CD14-positive monocyte (primary cell): Measurements from ENCODE around the gene ADO. TPM values are rescaled to one million over a fixed set of nuclear protein-coding genes. Genes with fewer than 3 reads are reported as not detected.

Experiments
- DNase-seq, 3 donors: peaks; one replicate each; pipeline ENCODE4 v3.0.0-alpha.2; 2011 to 2022
- H2AFZ ChIP-seq: 2 replicates; pipeline ENCODE4 v1.6.0; 2012; ENCODE audit warnings: mild to moderate bottlenecking, low read depth, low read length, inconsistent platforms; ENCODE audit not compliant: insufficient read depth, poor library complexity, severe bottlenecking
- H3K27ac ChIP-seq, 2 donors: 1 replicate in 1 of 2; 2 replicates in 1 of 2; pipeline ENCODE4 v1.5.1; 2012 to 2013; ENCODE audit warnings: low read length in 2 of 2, control low read depth in 1 of 2, inconsistent platforms in 1 of 2, low read depth in 1 of 2, mild to moderate bottlenecking in 1 of 2
- H3K27me3 ChIP-seq, 2 donors: one replicate each; pipeline versions ENCODE4 v1.6.0 to v1.6.1; 2011 to 2013; ENCODE audit warnings: low read length in 2 of 2; ENCODE audit not compliant: control insufficient read depth in 2 of 2, insufficient read depth in 2 of 2
- H3K36me3 ChIP-seq, 2 donors: replicated peaks in 1 of 2; 1 replicate in 1 of 2; 2 replicates in 1 of 2; pipeline versions ENCODE4 v1.5.1 to v1.6.1; 2012 to 2013; ENCODE audit warnings: low read length in 2 of 2, control low read depth in 1 of 2, inconsistent platforms in 1 of 2, mild to moderate bottlenecking in 1 of 2; ENCODE audit not compliant: insufficient read depth in 2 of 2, control insufficient read depth in 1 of 2
- H3K4me1 ChIP-seq, 2 donors: 1 replicate in 1 of 2; 2 replicates in 1 of 2; pipeline versions ENCODE4 v1.5.1 to v1.6.1; 2012 to 2013; ENCODE audit warnings: low read length in 2 of 2, control low read depth in 1 of 2, inconsistent platforms in 1 of 2, mild to moderate bottlenecking in 1 of 2, moderate library complexity in 1 of 2; ENCODE audit not compliant: insufficient read depth in 2 of 2, control insufficient read depth in 1 of 2
- H3K4me2 ChIP-seq: replicated peaks from 2 replicates; pipeline ENCODE3; 2012; ENCODE audit warnings: low read length, moderate library complexity, mild to moderate bottlenecking; ENCODE audit not compliant: poor library complexity, severe bottlenecking; ENCODE audit errors: extremely low read depth
- H3K4me3 ChIP-seq, 3 experiments: fragments of 200-600 bp in 1 of 3; sonication (generic) in 1 of 3; replicated peaks in 1 of 3; 1 replicate in 2 of 3; 2 replicates in 1 of 3; pipeline ENCODE4 v1.5.1; 2011 to 2013; ENCODE audit warnings: low read length in 3 of 3, mild to moderate bottlenecking in 3 of 3, control low read depth in 2 of 3, low read depth in 2 of 3, inconsistent platforms in 1 of 3, moderate library complexity in 1 of 3
- H3K79me2 ChIP-seq: 2 replicates; pipeline ENCODE4 v1.6.0; 2012; ENCODE audit warnings: mild to moderate bottlenecking, control low read depth, inconsistent platforms, low read length, moderate library complexity; ENCODE audit not compliant: insufficient read depth
- H3K9ac ChIP-seq: 2 replicates; pipeline ENCODE4 v1.6.0; 2017; ENCODE audit warnings: low read length, mild to moderate bottlenecking; ENCODE audit not compliant: insufficient read depth, poor library complexity, severe bottlenecking
- H3K9me3 ChIP-seq, 2 donors: replicated peaks in 1 of 2; 1 replicate in 1 of 2; 2 replicates in 1 of 2; pipeline versions ENCODE4 v1.5.1 to v1.6.1; 2012 to 2013; ENCODE audit warnings: low read length in 2 of 2, control low read depth in 1 of 2; ENCODE audit not compliant: control insufficient read depth in 1 of 2, insufficient read depth in 1 of 2
- H4K20me1 ChIP-seq: 2 replicates; pipeline ENCODE4 v1.6.0; 2012; ENCODE audit warnings: mild to moderate bottlenecking, low read length, control low read depth, moderate library complexity; ENCODE audit not compliant: insufficient read depth
- H3K27ac Mint-ChIP-seq, 7 donors: one replicate each; pipeline ENCODE4 v1.8.0; 2020; ENCODE audit warnings: mild to moderate bottlenecking in 7 of 7, mixed read lengths in 7 of 7, moderate library complexity in 6 of 7, inconsistent platforms in 2 of 7
- H3K27me3 Mint-ChIP-seq, 3 donors: one replicate each; pipeline ENCODE4 v1.8.0; 2021 to 2022; ENCODE audit warnings: low read depth in 3 of 3, mild to moderate bottlenecking in 3 of 3, mixed read lengths in 3 of 3, moderate library complexity in 3 of 3, inconsistent platforms in 1 of 3
- H3K36me3 Mint-ChIP-seq, 2 donors: one replicate each; pipeline ENCODE4 v1.8.0; 2020; ENCODE audit warnings: mixed read lengths in 2 of 2, inconsistent platforms in 1 of 2, mild to moderate bottlenecking in 1 of 2
- H3K4me1 Mint-ChIP-seq: one replicate; pipeline ENCODE4 v1.8.0; 2020; ENCODE audit warnings: mild to moderate bottlenecking, mixed read lengths
- H3K4me3 Mint-ChIP-seq, 2 donors: one replicate each; pipeline ENCODE4 v1.8.0; 2020; ENCODE audit warnings: mild to moderate bottlenecking in 2 of 2, mixed read lengths in 2 of 2, moderate library complexity in 1 of 2
- H3K9me3 Mint-ChIP-seq, 7 donors: one replicate each; pipeline ENCODE4 v1.8.0; 2020 to 2022; ENCODE audit warnings: mixed read lengths in 7 of 7, mild to moderate bottlenecking in 6 of 7, moderate library complexity in 6 of 7, inconsistent platforms in 2 of 7
- CTCF ChIP-seq: fragments of 200-600 bp; IDR thresholded peaks from one replicate; pipeline ENCODE4 v1.8.0; 2022; ENCODE audit warnings: antibody characterized with exemption, mild to moderate bottlenecking
- WGBS: methylation state at CpG from one replicate; pipeline ENCODE4 v1.1.5; 2013; ENCODE audit warnings: missing lambda C conversion rate; ENCODE audit not compliant: insufficient coverage; 5-methylcytosine and 5-hydroxymethylcytosine counted together
- intact Hi-C, 2 donors: fragments of 100-400 bp; cut with micrococcal nuclease; formaldehyde crosslinking; loops; one replicate each; pipeline versions ENCODE4 v1.15.0 to v1.15.1; 2023
- polyA plus RNA-seq, 3 donors: library from polyadenylated mRNA; depleted of rRNA in 1 of 3; unstranded in 2 of 3; stranded (reverse) in 1 of 3; fragments of 300-500 nt in 2 of 3; fragments of >200 nt in 1 of 3; fragmentation: Illumina TruSeq in 2 of 3; gene quantifications; 1 replicate in 2 of 3; 2 replicates in 1 of 3; pipeline ENCODE4 v1.2.3, GENCODE V29; 2012 to 2021

ADO gene
- polyA plus RNA-seq, 3 donors, result 5.7 to 7.0 (median 6.2) TPM

DNA sequence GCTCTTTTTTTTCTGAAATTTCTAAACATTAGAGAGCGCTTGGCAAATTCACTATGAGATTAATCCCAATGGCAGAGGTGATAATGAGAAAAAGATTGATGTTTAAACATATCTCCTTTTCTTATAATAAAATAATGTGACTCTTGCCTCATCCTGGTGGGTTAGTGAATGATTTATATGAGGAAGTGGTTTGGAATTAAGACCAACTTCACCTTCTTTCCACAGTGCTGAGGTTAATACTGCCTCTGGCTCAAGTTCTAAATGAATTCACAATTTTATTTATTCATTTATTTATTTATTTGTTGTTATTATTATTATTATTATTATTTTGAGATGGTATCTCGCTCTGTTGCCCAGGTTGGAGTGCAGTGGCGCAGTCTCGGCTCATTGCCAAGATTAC, 40.5 kb upstream of the ADO start:
- no peak for TF ChIP-seq CTCF
- Histone ChIP-seq H3K27ac (no peak overlapping the region), H3K4me2 (no peak overlapping the region), H3K9me3 (no peaks in the 10 kb centered on the region), H4K20me1 (no peaks in the 10 kb centered on the region), H3K4me1 (peaks cover 24 to 26% of the 10 kb centered on the region in 2 donors), H2AFZ (no peak overlapping the region), H3K4me3 (no peak overlapping the region), H3K27me3 (no peaks in the 10 kb centered on the region), H3K36me3 (no peaks in the 10 kb centered on the region), H3K79me2 (no peaks in the 10 kb centered on the region), H3K9ac (no peak overlapping the region)
- peaks cover 2 to 7% of the 10 kb centered on the region in 2 donors for H3K36me3 Mint-ChIP-seq
- peaks cover 22% of the 10 kb centered on the region for H3K4me1 Mint-ChIP-seq
- 86% methylated on average over 2 of the region's 4 CpGs for WGBS
- no peak overlapping the region for H3K27ac Mint-ChIP-seq
- H3K9me3 Mint-ChIP-seq, result peaks cover 0 to 1% (median 0%) of the 10 kb centered on the region in 7 donors
- no peak for DNase-seq
- H3K27me3 Mint-ChIP-seq, result peaks cover 2 to 9% (median 8%) of the 10 kb centered on the region in 3 donors
- H3K4me3 Mint-ChIP-seq, result no peak overlapping the region
- intact Hi-C loops, result loop anchor here in 1 of 2 donors (5.0 kb wide), 2 partner anchors 38 to 132 kb away; partner anchors contain the start of gene ADO

DNA sequence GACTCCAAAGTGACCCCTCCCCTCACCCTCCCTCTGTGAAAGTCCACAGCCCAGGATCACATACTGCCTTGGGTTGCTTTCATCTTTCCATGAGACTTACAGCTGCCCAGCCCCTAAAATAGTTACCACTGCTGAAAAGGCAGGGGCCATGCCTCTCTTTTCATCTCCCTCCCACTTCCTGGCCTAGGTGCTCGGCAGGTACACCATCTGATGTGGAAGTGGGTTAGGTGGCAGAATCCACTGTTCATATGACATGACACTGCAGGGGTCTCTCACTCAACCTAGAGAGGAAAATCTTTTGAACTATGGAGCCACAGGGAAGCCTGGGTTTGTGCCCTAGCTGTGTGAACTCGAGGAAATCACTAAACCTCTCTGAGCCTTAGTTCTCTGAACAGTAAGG, 38.8 kb upstream of the ADO start:
- H2AFZ ChIP-seq, result no peak overlapping the region
- Mint-ChIP-seq H3K9me3 (peaks cover 0 to 1% (median 0%) of the 10 kb centered on the region in 7 donors), H3K27me3 (peaks cover 0 to 9% (median 8%) of the 10 kb centered on the region in 3 donors), H3K4me3 (no peak overlapping the region), H3K36me3 (peaks cover 2 to 5% of the 10 kb centered on the region in 2 donors), H3K27ac (no peak overlapping the region), H3K4me1 (peaks cover 9% of the 10 kb centered on the region)
- TF ChIP-seq CTCF, result no peak
- no peak overlapping the region for H3K4me3 ChIP-seq
- H3K27me3 ChIP-seq, result no peaks in the 10 kb centered on the region
- no peaks in the 10 kb centered on the region for H3K79me2 ChIP-seq
- H3K9me3 ChIP-seq, result no peaks in the 10 kb centered on the region
- WGBS, result no CpG with 5 or more reads among the region's 2 CpGs
- no peak overlapping the region for H3K9ac ChIP-seq
- no peak for DNase-seq
- H3K4me2 ChIP-seq, result no peak overlapping the region
- no peak overlapping the region for H3K27ac ChIP-seq
- H3K36me3 ChIP-seq, result no peaks in the 10 kb centered on the region
- peaks cover 9% of the 10 kb centered on the region in 2 donors for H3K4me1 ChIP-seq
- H4K20me1 ChIP-seq, result no peaks in the 10 kb centered on the region
- intact Hi-C loops, result no loop called here
